HG02852 (cell line): ENCODE measurements around the gene REC8.

Experiments
- ATAC-seq: cut with Tn5 transposase; IDR thresholded peaks from one replicate; pipeline ENCODE4 v1.9.1; 2021; ENCODE audit warnings: mild to moderate bottlenecking, moderate library complexity; ENCODE audit not compliant: unreplicated experiment

REC8 gene

DNA sequence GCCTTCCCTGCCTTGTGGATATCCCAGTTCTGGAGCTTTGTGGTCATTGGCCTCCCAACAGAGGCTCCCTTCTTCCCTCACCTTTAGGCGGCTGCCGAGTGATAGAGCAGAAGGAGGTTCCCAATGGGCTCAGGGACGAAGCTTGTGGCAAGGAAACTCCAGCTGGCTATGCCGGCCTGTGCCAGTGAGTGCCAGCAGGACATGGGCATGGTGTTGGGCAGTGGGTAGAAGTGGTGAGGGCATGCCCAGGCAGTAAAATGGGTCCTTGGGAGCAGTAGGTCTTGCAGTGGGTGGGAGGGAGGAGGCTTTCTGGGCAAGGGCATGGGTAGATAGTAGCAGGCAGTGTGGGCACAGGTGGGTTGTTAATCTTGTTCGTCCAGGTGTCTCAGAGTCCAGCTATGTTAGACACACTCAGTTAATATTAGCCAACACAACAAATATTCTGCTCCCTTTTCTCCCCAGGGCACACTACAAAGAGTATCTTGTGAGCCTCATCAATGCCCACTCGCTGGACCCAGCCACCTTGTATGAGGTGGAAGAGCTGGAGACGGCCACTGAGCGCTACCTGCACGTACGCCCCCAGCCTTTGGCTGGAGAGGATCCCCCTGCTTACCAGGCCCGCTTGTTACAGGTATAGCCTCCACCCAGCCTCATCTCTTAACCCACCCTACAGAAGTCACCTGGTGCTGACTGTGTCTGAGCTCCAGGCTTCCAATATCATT is 11.9 kb upstream of the REC8 start:
- no peak for ATAC-seq

DNA sequence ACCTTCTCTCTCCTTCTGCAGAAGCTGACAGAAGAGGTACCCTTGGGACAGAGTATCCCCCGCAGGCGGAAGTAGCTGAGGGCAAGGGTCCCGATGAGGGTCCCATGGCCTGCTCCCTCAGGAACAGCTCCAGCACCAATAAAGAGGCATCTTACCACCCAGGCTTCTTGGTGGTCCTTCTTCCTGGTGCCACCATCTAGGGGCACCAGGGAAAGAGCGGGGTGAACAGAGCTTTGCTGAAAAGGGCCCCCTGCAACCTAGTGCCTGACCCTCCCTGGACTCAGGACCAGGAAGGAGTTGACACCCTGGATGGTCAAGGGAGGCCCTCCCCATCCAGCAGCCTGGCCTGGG is 11.4 kb upstream of the REC8 start:
- no peak for ATAC-seq

DNA sequence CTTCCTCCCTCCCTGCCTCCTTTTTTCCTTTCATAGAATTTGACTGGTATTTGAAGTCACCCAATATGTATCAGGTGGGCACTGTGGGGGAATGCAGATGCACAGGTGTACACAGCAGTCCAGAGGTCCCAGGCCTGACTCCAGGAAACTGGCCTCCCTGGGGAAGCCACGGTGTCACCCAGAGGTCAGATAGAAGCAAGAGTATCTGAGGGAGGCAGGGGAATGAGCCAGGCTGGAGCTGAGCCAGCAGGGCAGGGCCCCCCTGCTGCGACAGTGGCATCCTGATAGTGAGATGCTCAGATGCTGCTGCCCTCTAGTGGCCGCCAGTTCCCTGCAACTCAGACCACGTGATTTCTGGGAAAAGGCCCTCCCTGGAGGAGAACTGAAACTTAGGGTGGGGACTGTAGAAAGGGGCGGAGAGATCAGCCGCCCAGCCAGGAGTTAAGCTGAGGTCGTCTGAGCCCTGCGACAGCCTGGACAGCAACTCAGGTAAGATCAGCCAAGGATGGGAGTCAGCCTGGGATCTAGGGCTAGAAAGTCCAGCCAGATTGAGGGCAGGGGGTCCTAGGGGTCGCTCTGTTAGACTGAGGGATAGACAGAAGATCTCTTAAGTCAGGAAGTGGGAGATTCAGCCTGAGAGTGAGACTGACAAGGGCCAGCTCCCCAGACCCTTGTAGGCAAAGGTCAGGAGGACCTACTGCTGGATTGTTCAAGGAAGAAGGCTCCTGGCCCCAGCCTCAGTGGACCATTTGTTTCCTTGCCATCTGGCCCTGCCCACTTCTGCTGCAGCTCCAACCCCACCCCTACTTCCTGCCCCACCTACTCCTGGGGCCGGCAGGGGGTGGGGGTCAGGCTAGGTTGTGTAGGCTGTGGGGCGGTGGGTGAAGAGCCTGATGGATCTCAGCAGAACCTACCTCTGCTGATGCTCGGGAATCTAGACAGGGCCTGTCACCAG is 10.8 kb upstream of the REC8 start, which contains the start of gene IRF9:
Gene IRF9, plus strand, starts transcription at position 416 of the 955 bp plus-strand sequence. CDS start 880 bp downstream, outside the sequence.
- peak; percentile 79 for ATAC-seq

DNA sequence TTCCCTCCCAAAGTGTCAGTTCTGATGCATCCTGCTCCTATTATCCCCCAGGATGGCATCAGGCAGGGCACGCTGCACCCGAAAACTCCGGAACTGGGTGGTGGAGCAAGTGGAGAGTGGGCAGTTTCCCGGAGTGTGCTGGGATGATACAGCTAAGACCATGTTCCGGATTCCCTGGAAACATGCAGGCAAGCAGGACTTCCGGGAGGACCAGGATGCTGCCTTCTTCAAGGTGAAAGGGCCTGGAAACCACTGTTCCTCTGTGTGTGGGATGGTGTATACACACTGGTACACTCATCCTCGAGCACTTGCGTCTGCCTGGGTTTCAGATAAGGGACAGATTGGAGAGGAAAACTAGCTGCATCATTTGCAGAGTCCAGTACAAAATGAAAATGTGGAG is 9.8 kb upstream of the REC8 start:
- no peak for ATAC-seq

DNA sequence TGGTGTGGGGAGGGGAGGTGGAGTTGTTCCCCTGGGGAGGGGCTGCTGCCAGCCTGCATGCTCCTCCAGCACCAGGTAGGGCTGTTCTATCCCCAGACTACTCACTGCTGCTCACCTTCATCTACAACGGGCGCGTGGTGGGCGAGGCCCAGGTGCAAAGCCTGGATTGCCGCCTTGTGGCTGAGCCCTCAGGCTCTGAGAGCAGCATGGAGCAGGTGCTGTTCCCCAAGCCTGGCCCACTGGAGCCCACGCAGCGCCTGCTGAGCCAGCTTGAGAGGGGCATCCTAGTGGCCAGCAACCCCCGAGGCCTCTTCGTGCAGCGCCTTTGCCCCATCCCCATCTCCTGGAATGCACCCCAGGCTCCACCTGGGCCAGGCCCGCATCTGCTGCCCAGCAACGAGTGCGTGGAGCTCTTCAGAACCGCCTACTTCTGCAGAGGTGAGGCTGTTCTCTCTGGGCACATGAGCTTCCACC is 7.3 kb upstream of the REC8 start:
- ATAC-seq: no peak

DNA sequence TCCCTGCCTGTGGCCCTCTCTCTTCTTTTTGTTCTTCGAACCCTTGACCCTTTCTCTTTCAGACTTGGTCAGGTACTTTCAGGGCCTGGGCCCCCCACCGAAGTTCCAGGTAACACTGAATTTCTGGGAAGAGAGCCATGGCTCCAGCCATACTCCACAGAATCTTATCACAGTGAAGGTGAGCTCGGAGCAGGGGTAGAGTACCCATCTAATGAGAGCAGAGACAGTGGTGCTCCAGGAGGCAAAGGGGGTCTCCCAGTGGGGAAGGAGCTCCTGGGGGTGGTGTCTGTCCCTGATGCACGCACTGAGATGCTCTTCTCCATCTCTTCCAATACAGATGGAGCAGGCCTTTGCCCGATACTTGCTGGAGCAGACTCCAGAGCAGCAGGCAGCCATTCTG is 6.1 kb upstream of the REC8 start:
- no peak for ATAC-seq

DNA sequence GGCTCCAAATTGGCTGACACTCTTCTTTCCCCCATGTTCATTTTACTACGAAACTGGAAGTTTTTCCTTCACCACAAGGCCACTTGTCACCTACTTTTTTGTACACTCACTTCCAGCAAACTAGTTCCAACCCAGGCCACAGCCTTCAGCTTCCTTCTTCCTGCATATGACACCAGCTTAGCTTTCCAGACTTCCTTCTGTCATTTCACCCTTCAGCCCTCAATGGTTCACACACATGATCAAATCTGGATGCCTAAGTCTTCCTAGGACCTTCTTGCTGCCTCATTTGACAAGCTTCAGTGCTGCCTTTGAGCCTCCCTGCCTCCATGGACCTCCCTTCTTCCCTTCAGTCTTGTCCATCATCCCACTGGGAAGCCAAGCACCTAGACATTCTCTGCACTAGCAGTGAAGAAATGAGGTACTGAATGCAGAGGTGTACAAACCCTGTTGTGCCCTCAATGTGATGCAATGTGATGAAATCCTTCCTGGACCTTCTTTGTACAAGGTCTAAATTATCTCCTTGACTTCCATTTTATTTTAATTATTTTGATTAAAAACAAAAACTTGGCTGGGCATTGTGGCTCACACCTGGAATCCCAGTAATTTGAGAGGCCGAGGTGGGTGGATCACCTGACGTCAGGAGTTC is 4.3 kb upstream of the REC8 start:
- no peak for ATAC-seq

DNA sequence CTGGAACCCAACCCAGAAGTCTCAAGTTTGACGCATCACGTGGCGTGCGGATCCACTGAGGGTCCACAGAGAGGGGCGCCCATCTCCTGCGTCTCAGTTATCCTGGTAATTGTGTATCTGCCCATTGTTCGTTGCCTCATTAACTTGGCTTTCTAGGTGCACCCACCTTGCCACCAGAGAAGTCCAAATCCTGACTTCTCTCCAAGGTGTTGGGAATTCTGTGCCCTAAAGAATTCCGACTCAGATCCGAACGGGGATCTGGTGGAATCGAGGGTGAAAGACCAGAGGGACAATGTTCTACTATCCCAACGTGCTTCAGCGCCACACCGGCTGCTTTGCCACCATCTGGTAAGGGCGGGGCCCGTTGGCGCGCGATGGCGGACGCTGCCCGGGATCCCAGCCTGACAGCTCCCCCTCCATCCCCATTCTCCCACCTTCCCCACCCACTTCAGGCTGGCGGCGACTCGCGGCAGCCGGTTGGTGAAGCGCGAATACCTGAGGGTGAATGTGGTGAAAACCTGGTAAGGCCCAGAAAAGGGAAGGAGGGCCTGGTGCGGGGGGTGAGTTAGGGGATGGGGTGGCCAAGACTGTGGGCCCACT is 481 bp downstream of the REC8 start:
- no peak for ATAC-seq

DNA sequence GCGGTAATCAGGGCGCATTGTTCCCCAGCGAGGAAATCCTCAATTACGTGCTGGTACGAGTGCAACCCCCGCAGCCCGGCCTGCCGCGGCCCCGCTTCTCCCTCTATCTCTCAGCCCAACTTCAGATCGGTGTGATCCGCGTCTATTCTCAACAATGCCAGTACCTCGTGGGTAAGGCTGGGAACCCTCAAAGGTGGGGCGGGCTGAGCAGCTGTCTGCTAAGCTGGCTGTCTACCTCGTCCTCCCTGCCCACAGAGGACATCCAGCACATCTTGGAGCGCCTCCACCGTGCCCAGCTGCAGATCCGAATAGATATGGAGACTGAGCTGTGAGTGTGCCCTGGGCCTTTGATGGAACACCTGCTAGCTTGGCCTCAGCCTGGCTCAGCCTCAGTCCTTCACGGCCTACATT is 996 bp downstream of the REC8 start:
- no peak for ATAC-seq

DNA sequence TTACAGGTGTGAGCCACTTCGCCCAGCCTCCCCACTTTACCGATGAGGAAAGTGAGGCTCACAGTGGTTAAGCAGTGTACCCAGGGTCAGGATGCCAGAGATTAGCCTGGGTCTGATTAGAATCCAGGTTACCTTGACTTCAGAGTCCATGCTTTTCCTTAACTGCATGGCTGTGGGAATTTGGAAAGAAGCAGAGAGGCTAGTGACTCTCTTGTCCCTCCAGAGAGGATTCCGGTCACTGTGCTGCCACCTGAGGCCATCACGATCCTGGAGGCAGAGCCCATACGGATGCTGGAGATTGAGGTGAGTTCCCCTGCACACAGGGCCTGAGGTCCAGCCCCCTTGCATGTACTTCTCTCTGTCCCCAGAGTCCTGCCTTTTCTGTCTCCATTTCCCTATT is 4.7 kb downstream of the REC8 start:
- no peak for ATAC-seq

DNA sequence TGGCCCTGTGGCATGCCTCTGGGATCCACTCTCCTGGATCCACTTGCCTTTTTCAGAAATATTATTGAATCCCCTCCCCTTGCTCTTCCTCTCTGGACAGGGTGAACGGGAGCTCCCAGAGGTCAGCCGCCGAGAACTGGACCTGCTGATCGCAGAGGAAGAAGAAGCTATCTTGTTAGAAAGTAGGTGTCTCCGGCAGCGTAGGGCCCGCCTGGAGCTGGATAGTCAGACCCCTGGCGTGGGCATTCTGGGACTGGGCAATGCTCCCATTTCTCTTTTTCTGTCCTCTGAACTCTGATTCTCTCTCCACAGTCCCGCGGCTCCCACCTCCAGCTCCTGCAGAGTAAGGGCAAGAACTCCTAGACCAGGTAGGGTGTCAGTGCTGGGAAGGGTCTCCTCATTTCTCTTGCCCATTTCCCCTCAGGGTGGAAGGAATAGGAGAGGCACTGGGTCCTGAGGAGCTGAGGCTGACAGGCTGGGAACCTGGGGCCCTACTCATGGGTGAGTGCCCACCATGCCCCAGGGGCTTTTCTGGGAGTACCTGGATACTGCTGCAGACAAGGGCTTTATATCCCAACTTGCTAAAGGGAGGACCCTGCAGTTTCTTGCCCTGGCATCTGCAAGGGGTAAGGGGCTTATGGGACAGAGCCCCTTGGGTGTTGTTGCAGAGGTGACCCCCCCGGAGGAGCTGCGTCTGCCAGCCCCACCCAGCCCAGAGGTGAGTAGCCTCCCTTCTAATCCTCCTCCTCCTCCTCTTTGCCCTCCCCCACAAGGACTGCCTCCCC is 5.4 kb downstream of the REC8 start:
- no peak for ATAC-seq

DNA sequence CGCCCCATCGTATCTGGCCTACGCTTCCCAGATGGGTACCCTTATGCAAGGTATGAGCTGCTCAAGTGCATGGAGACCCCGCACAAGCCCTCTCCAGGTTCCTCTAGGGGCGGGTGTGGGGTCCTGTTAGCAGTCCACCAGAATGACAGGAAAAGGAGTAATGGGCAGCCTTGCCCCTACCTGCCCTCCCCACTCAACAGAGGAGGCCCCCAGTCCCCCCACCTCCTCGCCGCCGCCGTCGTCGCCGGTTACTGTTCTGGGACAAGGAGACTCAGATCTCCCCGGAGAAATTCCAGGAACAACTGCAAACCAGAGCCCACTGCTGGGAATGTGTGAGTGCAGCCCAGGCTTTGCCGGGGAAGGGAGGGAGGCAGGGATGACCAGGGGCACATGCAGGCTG is 6.0 kb downstream of the REC8 start:
- ATAC-seq: no peak

DNA sequence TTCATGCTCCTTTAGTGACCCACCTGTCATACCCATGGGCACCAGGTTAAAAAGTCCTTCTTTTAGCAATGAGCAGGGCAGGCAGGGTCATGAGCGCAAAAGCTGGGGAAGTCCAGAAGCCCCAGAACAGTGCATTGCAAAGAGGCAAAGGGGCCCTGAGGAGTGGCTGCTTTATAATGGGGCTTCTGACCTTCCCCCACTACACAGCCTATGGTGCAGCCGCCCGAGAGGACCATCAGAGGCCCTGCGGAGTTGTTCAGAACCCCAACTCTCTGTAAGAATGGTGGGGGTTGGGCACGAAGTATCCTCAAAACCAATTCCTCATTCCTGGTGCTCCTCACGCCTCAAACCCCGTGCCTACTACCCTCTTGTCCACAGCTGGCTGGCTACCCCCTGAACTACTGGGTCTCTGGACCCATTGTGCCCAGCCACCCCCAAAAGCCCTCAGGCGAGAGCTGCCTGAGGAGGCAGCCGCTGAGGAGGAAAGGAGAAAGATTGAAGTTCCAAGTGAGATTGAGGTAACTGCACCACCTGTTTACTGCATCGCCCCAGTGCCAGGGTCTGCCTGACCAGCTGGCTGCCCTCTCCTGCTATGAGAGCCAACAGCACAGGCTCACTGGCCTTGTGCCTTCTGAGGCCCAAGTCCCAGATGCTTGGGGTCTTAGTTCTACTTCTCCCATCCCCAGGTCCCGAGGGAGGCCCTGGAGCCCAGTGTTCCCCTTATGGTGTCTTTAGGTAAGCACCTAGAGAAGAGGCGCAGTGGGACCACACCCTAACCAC is 6.7 kb downstream of the REC8 start:
- no peak for ATAC-seq

DNA sequence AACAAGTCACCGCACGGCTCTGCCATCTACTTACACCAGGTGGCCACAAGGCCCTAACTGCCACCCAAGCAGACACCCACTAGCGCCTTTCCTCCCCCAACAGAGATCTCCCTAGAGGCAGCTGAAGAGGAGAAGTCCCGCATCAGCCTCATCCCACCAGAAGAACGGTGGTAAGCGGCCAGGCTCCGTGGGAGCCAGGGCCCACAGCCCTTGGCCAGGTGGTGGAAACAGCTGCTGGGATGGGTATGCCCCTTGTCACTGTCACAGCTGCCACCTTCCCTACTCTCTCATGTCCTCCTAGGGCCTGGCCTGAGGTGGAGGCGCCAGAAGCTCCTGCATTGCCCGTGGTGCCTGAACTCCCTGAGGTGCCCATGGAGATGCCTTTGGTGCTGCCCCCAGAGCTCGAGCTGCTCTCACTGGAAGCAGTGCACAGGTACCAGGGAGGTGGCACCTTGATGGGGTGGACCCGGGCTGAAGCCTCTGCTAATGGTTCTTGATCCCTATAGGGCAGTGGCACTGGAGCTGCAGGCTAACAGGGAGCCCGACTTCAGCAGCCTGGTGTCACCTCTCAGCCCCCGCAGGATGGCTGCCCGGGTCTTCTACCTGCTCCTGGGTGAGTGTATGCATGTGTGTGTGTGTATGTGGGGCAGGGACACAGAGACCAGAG is 7.5 kb downstream of the REC8 start:
- ATAC-seq: no peak

DNA sequence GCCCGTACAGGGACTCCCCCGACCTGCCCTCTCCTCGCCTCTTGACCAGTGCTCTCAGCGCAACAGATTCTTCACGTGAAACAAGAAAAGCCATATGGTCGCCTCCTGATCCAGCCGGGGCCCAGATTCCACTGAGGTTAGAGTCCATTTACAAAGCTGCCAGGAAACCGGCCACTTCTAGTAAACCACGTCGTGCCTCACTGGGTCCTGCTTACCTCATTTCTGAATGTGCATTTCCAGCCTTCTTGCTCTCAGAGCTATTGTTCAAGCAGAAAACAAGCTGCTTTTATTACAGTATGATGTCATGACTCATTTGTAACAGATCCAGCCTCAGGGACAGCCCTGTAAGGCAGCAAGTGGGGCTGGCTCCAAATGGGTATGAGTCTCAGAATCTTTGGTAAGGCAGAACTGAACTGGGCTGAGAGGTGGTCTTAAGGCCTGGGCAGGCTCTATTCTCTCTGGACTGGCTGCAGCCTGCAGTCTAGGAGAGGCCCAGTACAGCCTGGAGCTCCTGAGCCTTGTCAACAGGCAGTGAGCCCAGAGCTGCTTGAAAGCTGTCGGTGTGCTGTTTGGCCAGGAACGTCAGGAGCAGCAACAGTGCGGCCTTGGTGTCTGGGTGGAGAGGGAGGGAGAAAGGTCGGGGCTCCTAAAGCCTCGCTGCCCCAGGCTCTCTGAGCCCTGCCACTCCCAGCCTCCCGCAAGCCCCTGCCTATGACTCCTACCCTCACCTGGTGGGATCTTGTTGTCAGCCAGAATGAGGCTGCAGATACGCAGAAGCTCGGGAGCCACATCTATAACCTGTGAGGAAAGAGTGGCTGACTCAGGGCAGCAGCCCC is 8.3 kb downstream of the REC8 start:
- ATAC-seq: no peak

DNA sequence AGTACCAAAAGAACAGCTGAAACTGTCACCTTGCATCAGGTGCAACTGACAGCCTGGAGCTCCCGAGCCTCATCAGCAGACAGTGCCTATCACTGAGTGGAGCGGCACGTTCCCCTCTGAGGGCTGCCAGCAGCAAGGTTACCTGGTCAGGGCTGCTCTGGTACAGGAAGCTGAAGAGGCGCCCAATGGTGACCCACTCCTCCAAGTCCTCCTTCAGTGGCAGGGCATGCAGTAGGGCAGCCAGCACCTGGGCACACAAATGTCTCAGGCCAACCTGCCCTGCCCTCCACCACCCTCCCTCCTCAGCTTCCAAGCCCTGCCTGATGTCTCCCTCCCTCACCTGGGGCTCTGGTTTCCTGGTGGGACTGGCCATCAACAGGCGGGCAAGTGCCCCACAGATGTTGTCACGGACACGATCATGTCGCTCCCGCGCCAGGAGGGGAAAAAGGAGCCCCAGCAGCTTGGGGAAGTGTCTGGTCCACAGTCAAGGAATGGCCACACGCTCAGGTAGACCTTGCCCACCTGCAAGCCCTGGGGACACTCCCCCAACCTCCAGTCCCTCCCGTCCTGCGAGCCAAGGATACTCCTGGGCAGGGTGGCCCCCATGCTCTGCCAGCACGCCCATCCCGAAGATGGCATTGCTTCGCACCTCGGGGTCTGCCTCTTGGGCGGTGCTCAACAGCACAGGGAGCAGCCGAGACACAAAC is 9.6 kb downstream of the REC8 start:
- no peak for ATAC-seq

DNA sequence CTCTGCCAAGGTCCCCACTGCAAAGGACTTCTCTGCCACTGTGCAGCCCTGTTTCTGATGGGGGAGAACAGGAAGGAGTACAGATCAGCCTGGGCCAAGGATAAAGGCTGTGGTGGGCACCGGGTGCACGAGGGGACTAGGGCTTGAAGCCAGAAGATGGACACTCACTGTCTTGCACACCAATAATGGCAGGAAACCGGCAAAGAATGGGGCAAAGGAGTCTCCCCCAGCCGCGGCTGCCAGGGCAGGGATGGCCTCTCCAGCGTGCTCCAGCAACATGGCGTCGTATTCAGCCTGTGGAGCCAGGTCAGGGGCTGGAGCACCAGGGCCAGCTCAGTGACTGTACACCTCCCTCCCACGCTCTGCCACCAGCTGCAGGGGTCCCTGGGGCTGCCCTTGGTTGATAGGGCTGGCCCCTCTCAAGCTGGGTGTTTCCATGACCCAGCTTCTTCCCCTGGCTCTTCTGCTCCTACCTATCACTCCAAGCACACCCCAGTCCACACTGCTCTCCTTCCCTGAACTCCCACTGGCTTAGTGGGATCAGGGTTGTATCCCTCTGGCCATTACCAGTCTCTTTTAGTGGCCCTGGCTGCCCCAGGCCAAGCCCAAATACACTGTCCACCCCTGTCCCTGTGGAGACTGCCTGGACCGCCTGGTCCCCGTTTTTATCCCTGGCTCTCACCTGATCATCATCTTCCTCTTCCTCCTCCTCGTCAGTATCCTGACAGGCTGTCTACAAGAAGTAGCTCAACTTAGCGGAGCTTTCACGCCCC is 10.4 kb downstream of the REC8 start:
- no peak for ATAC-seq
